Ammon's horn (tissue), 1 donor: Measurements from ENCODE around the gene MTA3.
"Not testable (repeated sequence)": the region's sequence is repeated elsewhere in the genome, so short reads cannot be mapped to it uniquely, and the experiment has no call there.

Experiments
- DNase-seq: peaks from one replicate; pipeline ENCODE4 v3.0.0-alpha.2; 2016; ENCODE audit warnings: low spot score

Gene MTA3

DNA sequence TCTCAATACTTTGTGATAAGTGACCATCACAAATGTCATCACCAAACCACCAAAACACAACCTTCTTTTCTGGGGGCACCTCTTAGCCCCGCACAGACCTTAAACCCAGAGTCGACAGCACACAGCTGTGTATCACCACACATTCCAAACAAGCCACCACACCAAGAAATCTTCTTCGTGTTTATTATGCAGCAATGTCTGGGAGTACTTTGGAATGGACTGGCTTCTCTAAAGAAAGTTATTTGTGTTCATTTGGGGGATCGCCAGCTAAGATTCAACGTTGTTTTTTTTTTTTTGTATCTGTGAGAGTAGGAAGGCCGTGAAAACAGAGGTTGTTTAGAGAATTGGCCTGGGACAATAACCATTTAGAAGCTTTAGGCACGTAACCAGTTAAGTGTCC is 1.1 kb upstream of the MTA3 start:
- no peak for DNase-seq

DNA sequence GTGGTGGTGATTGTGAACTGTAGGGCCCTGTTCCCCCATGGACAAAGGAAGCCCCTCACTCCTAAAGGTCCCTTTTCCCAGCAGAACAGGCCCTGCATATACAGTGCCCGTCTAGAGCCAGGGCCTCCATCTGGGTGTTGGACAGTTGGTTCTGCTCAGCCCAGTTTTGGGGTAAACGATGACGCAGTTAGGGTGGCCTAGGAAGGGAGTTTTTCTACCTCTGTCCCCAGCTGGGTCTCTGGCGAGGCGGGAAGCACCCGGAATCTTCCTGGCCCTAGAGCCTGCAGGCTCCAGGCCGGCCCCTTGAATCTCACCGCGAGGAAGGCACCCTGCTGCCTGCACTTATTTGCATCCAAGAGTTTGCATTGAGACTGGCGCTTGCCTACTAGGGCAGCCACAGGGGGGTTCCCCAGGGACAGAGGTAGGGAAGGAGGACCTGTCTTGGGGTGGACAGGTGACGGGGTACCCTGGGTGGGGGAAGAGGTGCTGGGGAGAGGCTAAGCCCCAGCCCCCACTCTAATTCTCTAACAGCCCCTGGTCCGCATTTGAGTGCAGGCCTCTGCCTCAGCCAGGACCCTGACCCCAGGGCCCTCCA is 529 bp upstream of the MTA3 start:
- DNase-seq, result no peak

DNA sequence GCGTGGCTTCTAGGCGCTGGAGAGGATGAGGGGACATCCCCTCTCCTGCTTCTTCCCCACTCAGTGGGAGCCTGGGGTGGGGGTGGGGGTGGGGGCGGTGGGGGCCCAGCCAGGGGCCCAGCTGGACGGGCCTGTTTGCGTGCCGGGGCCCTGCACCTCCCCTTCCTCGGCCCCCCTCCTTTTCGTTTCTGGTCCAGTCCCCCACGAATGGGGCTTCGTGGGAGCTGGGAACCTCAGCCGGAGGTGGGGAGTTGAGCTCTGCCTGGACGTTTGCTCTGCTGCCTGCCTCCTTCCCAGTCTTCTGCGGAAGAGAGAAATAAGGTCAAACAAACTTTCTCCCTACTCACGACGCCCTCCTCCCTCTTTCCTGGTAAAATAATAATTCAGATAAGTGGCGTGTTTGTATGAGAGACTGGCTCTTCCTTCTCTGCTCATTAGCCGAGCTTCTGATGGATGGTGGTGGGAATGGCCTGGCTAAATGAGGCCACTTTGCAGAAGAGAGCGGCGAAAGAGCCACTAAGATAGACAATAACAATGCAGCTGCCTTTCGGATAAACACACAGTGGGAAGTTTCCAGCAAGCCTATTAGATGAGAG is 782 bp downstream of the MTA3 start:
- peak; percentile 38 for DNase-seq

DNA sequence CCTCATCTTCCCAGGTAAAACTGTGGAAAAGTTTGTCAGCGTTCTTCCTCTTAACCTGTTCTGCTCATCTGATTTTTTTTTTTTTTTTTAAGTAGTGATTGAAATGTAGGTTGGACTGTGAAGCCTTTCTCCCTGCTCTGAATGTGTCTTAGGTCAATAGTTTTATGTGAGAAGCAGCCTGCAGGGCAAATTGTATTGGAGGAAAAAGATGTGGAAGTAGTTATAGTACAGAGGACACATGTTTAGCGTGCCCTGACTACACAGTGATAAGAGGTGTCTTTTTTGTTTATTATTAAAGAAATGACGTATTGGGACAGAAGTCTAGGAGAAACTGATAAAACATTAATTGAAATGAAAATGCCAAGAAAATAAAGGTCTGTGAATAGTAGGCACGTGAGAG is 1.5 kb downstream of the MTA3 start:
- no peak for DNase-seq

DNA sequence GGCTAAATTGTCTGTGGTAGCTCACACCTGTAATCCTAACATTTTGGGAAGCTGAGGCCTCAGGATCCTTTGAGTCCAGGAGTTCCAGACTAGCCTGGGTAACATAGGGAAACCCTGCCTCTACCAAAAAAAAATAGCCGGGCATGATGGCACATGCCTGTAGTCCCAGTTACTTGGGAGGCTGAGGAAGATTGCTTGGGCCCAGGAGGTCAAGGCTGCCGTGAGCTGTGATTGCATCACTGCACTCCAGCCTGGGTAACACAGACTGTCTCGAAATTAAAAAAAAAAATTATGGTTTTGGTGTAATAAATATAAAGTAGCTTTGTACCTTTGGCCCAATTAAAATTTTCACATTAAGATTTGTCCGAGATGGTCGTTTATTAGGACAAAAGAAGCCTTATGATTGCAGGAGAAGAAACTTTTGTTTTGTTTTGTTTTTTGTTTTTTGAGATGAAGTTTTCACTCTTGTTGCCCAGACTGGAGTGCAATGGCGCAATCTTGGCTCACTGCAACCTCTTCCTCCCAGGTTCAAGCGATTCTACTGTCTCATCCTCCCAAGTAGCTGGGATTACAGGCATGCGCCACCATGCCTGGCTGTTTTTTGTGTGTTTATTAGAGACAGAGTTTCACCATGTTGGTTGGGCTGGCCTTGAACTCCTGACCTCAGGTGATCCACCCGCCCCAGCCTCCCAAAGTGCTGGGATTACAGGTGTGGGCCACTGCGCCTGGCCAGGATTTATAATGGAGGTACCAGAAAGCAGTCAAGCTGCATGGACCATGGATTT is 4.1 kb downstream of the MTA3 start:
- DNase-seq, result no peak

DNA sequence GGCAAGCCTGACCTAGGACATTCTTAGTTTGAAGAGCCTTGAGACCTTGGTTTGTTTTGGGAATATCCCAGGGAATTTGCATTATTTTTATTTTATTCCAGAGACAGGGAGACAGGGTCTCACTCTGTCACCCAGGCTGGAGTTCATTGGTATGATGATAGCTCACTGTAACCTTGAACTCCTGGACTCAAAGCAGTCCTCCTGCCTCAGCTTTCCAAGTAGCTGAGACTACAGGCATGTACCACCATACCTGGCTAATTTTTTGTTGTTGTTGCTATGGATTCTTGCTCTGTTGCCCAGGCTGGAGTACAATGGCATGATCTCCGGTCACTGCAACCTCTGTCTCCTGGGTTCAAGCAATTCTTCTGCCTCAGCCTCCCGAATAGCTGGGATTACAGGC is 4.8 kb downstream of the MTA3 start:
- no peak for DNase-seq

DNA sequence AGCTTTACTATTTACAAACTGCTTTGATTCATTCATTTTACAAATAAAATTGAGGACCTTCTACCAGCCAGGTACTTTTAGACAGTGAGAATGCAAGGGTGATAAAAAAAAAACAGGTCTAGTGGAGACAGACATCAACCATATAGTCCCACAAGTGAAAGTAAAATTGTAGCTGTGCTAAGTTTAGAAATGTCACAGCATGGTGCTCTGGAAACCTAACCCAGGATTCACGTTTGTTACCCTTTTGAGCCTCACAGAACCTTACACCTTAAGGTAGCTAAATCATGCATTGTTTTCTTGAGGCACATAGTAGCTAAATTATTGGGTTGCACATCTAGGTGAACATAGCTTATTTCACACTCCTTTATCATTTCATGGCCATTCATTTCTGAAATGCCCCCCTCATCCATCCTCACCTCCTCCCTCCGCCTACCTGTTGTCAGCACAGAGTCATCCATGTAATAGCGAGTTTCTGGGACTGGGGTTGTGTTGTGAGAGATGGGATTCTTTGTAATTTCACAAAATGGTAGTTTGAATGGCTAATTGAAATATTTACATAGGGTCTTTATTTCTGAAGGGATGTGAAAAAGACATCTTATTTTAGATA is 7.1 kb downstream of the MTA3 start:
- DNase-seq, result no peak

DNA sequence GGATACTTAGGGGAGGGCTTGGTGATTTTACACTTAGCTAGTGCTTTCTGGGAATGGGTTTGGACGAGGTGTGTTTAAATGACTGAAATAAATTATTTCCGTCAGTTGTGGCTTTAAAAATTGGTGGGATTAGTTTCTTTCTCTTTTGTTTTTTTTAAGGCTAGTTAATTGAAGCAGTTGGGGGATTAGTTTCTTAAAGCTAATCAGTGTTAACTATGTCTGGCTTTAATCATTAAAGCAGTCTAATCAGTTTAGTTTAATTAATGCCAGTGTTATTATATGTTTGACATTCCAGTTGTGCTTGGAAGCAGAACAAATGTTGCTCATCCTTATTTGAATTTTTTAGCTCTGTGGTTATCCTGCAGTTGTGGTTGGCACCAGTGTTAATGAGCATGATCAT is 10.2 kb downstream of the MTA3 start:
- DNase-seq, result no peak

DNA sequence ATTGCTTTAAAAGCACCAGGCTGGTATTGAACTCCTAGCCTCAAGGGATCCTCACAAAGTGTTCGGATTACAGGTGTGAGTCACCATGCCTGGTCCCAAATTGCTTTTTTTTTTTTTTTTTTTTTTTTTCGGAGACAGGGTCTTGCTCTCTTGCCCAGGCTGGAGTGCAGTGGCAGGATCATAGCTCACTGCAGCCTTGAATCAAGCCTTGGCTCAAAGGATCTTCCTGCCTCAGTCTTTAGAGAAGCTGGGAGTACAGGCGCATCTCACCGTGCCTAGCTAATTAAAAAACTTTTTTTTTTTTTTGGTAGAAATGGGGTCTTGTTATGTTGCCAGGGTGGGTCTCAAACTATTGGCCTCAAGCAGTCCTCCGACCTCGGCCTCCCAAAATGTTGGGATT is 12.8 kb downstream of the MTA3 start:
- DNase-seq, result no peak

DNA sequence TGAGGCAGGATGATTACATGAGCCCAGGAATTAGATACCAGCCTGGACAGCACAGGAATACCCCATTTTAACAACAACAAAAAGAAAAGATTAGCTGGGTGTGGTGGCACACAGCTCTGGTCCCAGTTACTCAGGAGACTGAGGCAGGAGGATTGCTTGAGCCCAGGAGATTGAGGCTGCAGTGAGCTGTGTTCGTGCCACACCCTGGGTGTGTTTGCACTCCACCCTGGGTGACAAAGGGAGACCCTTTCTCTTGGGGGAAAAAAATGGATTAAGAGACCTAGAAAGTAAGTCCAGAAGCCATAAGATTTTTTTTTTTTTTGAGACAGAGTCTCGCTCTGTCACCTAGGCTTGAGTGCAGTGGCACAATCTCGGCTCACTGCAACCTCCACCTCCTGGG is 16.2 kb downstream of the MTA3 start:
- DNase-seq, result not testable (repeated sequence)

DNA sequence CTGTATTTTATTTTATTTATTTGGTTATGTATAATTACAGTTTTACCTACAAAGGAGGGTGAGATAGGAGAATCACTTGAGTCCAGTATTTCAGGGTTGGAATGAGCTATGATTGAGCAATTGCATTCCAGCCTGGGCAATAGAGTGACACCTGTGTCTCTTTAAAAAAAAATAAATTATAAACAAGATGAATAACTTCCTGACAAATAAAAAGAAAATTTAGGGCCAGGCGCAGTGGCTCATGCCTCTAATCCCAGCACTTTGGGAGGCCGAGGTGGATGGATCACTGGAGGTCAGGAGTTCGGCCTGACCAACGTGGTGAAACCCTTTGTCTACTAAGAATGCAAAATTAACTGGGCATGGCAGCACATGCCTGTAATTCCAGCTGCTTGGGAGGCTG is 17.3 kb downstream of the MTA3 start:
- DNase-seq, result no peak

DNA sequence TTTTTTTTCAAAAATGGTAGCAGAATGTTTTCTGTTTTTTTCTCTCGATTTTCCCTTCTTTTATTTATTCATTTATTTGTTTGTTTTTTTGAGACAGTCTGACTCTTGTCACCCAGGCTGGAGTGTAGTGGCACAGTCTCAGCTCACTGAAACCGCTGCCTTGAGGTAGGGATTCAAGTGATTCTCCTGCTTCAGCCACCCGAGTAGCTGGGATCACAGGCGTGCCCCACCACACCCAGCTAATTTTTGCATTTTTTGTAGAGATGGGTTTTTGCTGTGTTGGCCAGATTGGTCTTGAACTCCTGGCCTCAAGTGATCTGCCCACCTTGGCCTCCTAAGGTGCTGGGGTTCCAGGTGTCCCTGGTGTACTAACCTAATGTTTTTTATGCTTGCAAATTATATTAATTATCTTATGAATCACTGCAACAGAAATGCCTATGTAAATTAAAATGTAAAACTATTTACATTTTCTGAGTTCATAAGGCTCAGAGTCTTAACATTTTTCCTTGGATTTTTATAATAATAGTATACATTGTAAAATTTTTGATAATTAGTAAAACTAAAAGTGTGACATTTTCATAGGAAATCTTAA is 19.2 kb downstream of the MTA3 start:
- no peak for DNase-seq

DNA sequence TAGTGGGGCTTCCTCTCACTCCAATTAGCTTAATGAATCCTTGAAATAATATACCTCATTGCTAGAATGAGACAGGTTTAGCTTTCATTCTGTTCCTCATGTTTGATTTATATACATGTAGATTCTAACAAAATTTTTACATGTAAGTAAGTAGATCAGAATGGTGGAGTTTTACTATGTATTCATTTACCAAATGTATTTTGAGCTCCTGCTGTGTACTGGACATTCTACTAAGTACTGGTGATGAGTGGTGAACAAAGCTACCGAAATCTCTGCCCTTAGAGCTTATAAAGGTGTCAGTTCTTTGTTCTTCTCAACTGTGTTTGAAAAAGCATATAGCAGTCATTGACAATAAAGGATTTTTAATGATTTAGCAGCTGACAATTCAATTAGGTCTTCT is 19.7 kb downstream of the MTA3 start:
- DNase-seq, result no peak

DNA sequence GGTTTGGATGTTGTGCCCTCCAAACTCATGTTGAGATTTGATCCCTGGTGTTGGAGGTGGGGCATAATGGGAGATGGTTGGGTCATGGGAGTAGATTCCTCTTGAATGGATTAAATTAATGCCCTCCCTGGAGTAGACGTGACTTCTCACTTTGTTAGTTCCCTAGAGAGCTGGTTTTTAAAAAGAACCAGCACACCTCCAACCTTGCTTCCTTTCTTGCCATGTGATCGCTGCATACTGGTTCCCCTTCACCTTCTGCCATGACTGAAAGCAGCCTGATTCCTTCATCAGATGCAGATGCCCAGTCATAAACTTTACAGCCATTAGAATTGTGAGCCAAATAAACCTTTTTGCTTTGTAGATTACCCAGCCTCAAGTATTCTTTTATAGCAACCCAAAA is 21.7 kb downstream of the MTA3 start:
- no peak for DNase-seq

DNA sequence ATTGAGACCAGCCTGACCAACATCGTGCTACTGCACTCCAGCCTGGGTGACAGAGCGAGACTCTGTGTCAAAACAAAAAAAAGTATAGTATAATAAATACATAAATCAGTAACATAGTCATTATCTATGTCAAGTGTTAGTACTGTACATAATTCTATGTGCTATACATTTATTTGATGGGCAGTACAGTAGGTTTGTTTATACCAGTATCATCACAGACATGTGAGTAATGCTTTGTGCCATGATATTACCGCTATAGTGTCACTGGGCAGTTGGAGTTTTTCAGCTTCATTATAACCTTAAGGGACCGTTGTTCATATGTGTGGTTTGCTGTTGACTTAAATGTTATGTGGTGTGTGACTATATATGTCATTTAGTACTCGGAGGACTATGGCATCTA is 24.9 kb downstream of the MTA3 start:
- no peak for DNase-seq

DNA sequence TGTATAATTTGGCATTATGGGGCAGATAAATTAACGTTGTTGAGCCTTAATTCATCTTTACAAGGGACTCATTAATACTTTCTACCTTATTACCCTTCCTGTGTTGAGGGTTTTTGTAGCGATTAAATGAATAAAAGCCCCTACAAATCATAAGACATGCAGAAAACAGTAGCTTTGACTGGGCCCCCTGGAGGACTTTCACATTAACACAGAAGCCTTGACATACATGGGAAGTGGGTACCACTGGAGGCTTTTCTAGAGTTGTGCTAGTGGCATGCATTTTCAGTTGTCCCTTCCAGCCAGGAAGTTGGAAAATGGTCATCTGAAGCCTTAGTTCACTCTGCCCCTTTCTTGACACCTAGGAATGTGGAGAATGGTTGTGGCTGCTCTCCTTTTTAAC is 30.2 kb downstream of the MTA3 start:
- DNase-seq, result no peak

DNA sequence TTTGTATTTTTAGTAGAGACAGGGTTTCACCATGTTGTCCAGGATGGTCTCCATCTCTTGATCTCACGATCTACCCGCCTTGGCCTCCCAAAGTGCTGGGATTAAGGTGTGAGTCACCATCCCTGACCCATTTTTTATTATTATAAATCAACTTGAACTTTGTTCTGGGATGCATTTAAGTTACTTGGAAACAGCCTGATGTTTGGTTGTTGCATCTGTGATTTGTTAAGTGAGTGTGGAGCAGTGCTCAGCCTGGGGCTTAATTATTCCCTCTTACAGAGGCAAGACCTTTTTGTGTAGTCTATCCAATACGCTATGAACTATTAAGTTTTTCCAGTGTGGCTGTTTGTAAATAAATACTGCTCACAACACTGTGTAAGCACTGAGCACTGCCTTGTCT is 32.6 kb downstream of the MTA3 start:
- no peak for DNase-seq

DNA sequence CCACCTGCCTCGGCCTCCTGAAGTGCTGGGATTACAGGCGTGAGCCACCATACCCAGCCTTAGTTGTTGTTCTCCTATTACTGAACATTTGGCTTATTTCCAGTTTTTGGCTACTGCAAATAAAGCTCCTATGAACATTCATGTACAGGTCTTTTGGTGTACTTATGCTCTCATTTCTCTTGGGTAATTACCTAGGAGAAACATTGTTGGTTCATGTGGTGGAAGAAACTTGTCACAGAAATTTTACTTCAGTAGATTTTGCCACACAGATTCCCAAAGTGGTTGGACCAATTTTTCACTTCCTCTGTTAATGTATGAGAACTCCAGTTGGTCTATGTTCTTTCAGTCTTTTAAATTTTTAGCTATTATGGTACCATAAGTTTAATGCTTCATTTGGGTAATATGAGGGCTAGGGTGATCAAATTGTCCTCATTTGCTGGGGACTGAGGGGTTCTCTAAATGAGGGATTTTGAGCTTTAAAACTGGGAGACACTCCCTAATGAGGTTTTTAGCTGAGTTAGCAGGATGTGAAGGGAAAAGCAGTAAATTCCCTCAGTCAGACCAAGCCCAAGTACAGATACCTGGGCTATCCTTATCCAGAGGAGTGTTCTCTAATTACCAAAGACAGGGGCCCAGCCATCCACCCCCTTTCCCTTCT is 33.9 kb downstream of the MTA3 start:
- DNase-seq, result no peak

DNA sequence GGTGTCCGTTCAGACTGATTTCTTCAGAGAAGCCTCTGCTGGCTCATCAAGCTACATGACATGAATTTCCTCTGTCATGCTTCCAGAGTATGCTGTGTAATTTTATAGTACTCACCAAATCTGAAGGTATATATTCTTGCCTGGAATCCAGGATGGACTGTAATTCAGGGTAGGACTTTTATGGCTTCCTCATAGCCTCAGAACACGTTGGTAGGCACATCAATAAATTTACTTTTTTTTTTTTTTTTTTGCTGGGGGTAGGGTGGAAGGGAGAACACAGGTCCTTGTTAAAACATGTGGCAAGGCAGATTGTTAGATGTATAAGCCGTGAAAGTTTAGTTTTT is 34.4 kb downstream of the MTA3 start:
- DNase-seq, result no peak

DNA sequence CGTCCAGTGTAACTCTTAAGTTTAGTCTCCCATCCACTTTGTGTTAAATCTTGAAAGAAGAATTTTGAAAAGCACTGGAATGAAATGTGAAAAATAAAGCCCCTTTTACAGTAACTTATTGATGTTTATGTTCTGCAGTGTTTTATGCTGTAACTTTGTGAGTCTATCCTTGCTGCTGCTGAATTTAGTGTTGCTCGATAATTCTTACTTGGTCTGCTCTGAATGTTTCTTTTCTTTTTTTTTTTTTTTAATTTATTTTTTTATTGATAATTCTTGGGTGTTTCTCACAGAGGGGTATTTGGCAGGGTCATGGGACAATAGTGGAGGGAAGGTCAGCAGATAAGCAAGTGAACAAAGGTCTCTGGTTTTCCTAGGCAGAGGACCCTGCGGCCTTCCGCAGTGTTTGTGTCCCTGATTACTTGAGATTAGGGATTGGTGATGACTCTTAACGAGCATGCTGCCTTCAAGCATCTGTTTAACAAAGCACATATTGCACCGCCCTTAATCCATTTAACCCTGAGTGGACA is 36.0 kb downstream of the MTA3 start:
- DNase-seq, result not testable (repeated sequence)

DNA sequence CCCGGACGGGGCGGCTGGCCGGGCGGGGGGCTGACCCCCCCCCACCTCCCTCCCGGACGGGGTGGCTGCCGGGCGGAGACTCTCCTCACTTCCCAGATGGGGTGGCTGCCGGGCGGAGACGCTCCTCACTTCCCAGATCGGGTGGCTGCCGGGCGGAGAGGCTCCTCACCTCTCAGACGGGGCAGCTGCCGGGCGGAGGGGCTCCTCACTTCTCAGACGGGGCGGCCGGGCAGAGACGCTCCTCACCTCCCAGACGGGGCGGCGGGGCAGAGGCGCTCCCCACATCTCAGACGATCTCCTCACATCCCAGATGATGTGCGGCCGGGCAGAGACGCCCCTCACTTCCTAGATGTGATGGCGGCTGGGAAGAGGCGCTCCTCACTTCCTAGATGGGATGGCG is 37.7 kb downstream of the MTA3 start:
- not testable (repeated sequence) for DNase-seq

DNA sequence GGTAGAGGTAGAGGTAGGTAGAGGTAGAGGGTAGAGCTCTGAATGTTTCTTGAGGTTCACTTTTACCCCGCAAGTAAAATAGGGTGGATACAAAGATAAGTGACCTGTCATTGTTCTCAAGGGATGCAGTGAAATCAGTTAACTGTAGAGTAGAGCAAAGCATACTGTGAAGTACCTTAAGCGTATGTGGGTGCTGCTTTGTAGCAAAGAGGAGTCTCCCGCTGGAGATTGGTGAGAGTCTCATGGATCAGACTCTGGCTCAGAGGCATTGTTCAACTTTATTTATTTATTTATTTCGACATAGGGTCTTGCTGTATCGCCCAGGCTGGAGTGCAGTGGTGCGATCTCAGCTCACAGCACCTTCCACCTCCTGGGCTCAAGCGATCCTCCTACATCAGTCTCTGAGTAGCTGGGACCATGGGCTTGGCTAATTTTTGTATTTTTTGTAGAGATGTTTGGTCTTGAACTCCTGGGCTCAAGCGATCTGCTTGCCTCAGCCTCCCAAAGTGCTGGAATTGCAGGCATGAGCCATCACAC is 38.7 kb downstream of the MTA3 start:
- DNase-seq, result no peak
